ENCODE results near the gene ELP6. TPM values are rescaled to one million over a fixed set of nuclear protein-coding genes. Genes with fewer than 3 reads are reported as not detected.

The ELP6 gene
- total RNA-seq, 4 donors from 2014 or later: 10.6 to 52.2 (median 20.9) TPM

DNA sequence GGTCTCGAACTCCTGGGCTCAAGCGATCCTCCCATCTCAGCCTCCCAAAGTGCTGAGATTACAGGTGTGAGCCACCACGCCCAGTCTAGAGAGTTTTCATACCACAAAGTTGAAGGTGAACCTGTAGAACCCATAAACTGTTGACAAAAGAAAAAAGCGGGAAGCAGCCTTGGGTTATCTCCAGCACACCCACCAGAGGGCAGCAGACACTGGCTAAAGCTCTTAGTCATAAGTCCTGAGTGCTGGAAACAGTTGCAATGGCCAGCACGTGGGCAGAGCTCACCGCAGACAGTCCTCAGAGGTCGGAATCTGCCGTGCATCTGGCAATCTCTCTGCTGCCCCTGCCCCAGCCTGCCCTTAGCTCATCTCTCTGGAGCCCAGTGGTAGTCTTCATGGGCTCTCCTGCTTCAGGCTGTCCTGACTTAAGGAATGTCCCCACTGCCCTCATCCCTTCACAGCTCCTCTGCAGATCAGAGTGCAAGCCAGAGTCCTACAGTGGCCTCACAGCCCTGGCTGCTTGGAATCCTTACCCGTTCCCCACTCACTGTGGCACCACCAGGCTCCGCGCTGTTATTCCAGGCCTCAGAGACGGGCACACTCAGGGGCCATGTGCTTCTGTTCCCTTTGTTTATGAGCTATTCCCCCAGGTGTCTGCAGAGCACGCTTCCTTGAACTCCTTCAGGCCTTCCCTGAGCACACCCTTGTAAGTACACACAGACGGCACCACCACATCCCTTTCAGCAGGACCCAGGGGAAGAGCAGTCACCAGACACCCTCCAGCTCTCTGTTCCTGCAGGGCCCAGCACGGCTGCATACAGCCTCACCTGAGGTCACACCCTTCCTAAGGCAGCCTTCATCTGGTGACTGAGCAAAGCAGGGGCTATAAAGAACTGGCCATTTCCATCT is 8.8 kb upstream of the ELP6 start:
- no peak for TF ChIP-seq CTCF (IDR thresholded peaks at IDR 0.05; ENCODE audit: low read depth)

GRCh38 chr3:47520756-47521155 is 7.2 kb upstream of the ELP6 start:
- TF ChIP-seq CTCF (IDR thresholded peaks at IDR 0.05; ENCODE audit: low read depth): no peak

GRCh38 chr3:47517937-47518336 is 4.4 kb upstream of the ELP6 start:
- no peak for TF ChIP-seq CTCF (IDR thresholded peaks at IDR 0.05; ENCODE audit: low read depth)

DNA sequence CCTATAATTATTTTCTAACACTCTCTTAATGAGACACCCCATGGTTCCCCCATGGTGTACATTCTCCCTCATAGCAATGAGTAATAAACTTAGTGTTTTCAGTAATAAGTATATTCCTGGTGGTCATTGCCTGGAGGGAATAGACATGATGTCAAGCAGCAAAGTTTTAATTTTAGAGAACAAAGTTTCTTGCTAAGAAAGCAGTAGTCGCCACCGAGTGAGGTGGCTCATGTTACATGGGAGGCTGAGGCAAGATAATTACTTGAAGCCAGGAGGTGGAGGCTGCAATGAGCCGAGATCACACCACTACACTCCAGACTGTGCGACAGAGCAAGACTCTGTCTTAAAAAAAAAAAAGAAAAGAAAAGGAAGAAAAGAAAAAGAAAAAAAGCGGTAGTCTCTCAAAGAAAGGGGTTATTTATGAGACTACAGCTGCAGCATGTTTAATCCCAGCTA is 2.4 kb upstream of the ELP6 start:
- TF ChIP-seq CTCF (IDR thresholded peaks at IDR 0.05; ENCODE audit: low read depth): no peak

DNA sequence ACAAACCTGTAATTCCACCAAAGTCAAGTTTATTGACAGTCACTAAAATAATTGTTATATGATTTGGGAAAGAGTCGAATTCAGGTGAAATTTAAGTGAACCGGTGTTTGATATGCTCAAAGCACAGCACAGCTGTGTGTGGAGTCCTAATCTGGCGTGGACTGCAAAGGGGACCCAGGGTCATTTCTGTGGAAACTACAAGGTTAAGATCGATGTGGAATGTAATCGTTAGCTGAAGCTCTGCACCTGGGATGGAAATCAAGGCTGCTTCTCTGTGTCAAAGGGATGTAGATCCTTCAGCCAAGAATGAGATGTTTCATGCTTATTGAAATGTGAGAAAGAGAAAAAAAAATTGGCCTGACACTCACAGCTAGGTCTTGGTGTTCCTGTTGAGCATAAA is 1.6 kb upstream of the ELP6 start:
- no peak for TF ChIP-seq CTCF (IDR thresholded peaks at IDR 0.05; ENCODE audit: low read depth)

- TF ChIP-seq CTCF (IDR thresholded peaks at IDR 0.05; ENCODE audit: low read depth): no peak
These were observed 942 bp downstream of the ELP6 start for GRCh38 chr3:47512416-47513124.

DNA sequence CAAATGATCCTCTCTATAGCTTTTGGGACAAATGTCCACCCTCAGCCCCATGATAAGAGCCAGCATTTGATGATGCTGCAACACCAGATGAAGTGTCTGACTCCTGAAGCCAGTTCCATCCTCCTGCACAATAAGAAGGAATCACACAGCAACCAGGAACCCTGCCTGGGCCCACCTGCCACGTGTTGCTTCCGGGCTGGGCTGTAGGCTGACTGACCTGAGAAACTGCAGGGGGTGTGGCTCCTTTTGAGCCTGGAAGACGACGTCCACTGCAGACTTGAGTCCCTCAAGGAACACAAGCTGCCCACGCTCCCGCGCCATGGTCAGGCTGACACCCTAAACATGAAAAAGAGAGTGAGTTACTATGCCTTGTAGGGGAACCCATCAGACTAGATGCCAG is 9.4 kb downstream of the ELP6 start:
- no peak for TF ChIP-seq CTCF (IDR thresholded peaks at IDR 0.05; ENCODE audit: low read depth)

Data from subcutaneous adipose tissue (tissue), 4 donors.